ENCODE data around the gene TBC1D25.

The TBC1D25 gene

GRCh38 chrX:48569958-48570357 is 30.4 kb downstream of the TBC1D25 start:
- no peak for DNase-seq

GRCh38 chrX:48573690-48574269 is 34.3 kb downstream of the TBC1D25 start:
- no peak for DNase-seq

GRCh38 chrX:48574270-48575266 is 35.1 kb downstream of the TBC1D25 start, which contains the start of gene RBM3:
RBM3 (plus strand) TSS chrX:48574484; CDS start chrX:48575181, 697 bp downstream.
- DNase-seq = peak; percentile 86

GRCh38 chrX:48575642-48576041 is 36.1 kb downstream of the TBC1D25 start:
- DNase-seq = no peak

- DNase-seq = no peak
These were observed 36.6 kb downstream of the TBC1D25 start for GRCh38 chrX:48576108-48576507.

GRCh38 chrX:48578661-48579128 is 39.2 kb downstream of the TBC1D25 start:
- DNase-seq = no peak

- no peak for DNase-seq
These were observed 39.7 kb downstream of the TBC1D25 start for GRCh38 chrX:48579259-48579658.

- no peak for DNase-seq
These were observed 41.1 kb downstream of the TBC1D25 start for GRCh38 chrX:48580662-48581061.

GRCh38 chrX:48584698-48585097 is 45.2 kb downstream of the TBC1D25 start:
- no peak for DNase-seq

GRCh38 chrX:48589482-48590162 is 50.1 kb downstream of the TBC1D25 start:
- no peak for DNase-seq

- DNase-seq = no peak
These were observed 50.9 kb downstream of the TBC1D25 start for GRCh38 chrX:48590203-48591103.

GRCh38 chrX:48591255-48591791 is 51.8 kb downstream of the TBC1D25 start:
- no peak for DNase-seq

GRCh38 chrX:48592971-48593370 is 53.5 kb downstream of the TBC1D25 start:
- DNase-seq = no peak

- DNase-seq = no peak
These were observed 56.4 kb downstream of the TBC1D25 start for GRCh38 chrX:48595929-48596328.

- DNase-seq = peak; percentile 87
These were observed 58.1 kb downstream of the TBC1D25 start, which contains the start of gene WDR13 for GRCh38 chrX:48597353-48598264. WDR13 (plus strand) TSS chrX:48597492; CDS start chrX:48597997, 505 bp downstream.

GRCh38 chrX:48598614-48599013 is 59.1 kb downstream of the TBC1D25 start:
- no peak for DNase-seq

GRCh38 chrX:48599341-48599740 is 59.8 kb downstream of the TBC1D25 start:
- DNase-seq = no peak

GRCh38 chrX:48600226-48600625 is 60.7 kb downstream of the TBC1D25 start:
- DNase-seq = no peak

GRCh38 chrX:48601741-48602394 is 62.4 kb downstream of the TBC1D25 start:
- no peak for DNase-seq

GRCh38 chrX:48604701-48605100 is 65.2 kb downstream of the TBC1D25 start:
- DNase-seq = no peak

Measured in activated CD4-positive, alpha-beta T cell treated with anti-CD3 and anti-CD28 coated beads for 1 hour (primary cell).